ENCODE data around the gene TFAP2A. TPM values are rescaled to one million over a fixed set of nuclear protein-coding genes. Genes with fewer than 3 reads are reported as not detected.

TFAP2A gene
- total and polyA plus RNA-seq, 10 of the 15 experiments (the other 5 are each of a cell fraction or from before 2014, with no cell fraction given) = 0.05 to 0.46 (median 0.17) TPM; not detected in 4

- BruUV-seq (replicated peaks) = no TSS peak
- RAD21 ChIA-PET (ENCODE audit: unreplicated experiment) = no interaction called here
- POLR2A ChIA-PET = interaction anchor here (0.6 kb wide), 1 partner anchor 25 kb away, joined by 3 read pairs; no protein-coding TSS in a partner anchor
- no peak overlapping the region for H3K9ac ChIP-seq (ENCODE audit: control insufficient read depth, insufficient read depth, low read length)
- WGBS (ENCODE audit: insufficient coverage, insufficient replicate concordance, low lambda C conversion rate, missing lambda C conversion rate) = 15% methylated on average over 9 of the region's 9 CpGs
- H3K4me2 ChIP-seq (ENCODE audit: control insufficient read depth, insufficient read depth) = no peak overlapping the region
- DNase-seq (ENCODE audit: low read depth, low spot score) (no peak), FAIRE-seq (no peak), ATAC-seq (no peak)
- peaks cover 0 to 14% of the 10 kb centered on the region in 2 experiments; a peak in 2 of 4 replicates for H3K27me3 ChIP-seq (replicated peaks in 1 of 2; ENCODE audit: control insufficient read depth in 2 of 2, insufficient read depth in 2 of 2, low read length in 1 of 2)
- no peak overlapping the region for H3K27ac ChIP-seq (ENCODE audit: control insufficient read depth, insufficient read depth)
- no peak overlapping the region for H2AFZ ChIP-seq (ENCODE audit: control insufficient read depth, low read depth, low read length)
- SMC1A ChIA-PET (ENCODE audit: uncharacterized antibody, unreplicated experiment) = interaction anchor here (1.4 to 2.7 kb wide), 2 partner anchors 28 to 64 kb away, joined by 3 to 11 read pairs; no protein-coding TSS in a partner anchor
- H3K9me3 ChIP-seq (replicated peaks; ENCODE audit: control insufficient read depth, insufficient read depth, low read length) = peaks cover 6% of the 10 kb centered on the region; the same call in 2 of the 3 replicates
- intact Hi-C loops (cut with micrococcal nuclease; ENCODE audit: unreplicated experiment) = no loop called here
- CTCF ChIA-PET = interaction anchor here (0.9 to 1.7 kb wide), 4 partner anchors 25 to 146 kb away, joined by 3 to 4 read pairs (median 4); no protein-coding TSS in a partner anchor
- TF ChIP-seq ZNF207 (IDR thresholded peaks at IDR 0.05; ENCODE audit: borderline replicate concordance) = no peak
- no peak for TF ChIP-seq MXI1 (IDR thresholded peaks at IDR 0.05; ENCODE audit: low read depth, low read length)
- no peak for TF ChIP-seq ZNF384 (IDR thresholded peaks at IDR 0.05; ENCODE audit: borderline replicate concordance, low read depth, low read length)
- no peak for TF ChIP-seq IRF4 (IDR thresholded peaks at IDR 0.05; ENCODE audit: low read depth, low read length)
- no peak for TF ChIP-seq RBBP5 (conservative IDR thresholded peaks at IDR 0.05)
- no peak for TF ChIP-seq TAF1 (IDR thresholded peaks at IDR 0.05; ENCODE audit: borderline replicate concordance, low read depth, low read length)
- no peak for TF ChIP-seq MTA2 (IDR thresholded peaks at IDR 0.05; ENCODE audit: low read depth)
- TF ChIP-seq SREBF2 (IDR thresholded peaks at IDR 0.05; ENCODE audit: low read length) = no peak
- TF ChIP-seq, protein P1, sequence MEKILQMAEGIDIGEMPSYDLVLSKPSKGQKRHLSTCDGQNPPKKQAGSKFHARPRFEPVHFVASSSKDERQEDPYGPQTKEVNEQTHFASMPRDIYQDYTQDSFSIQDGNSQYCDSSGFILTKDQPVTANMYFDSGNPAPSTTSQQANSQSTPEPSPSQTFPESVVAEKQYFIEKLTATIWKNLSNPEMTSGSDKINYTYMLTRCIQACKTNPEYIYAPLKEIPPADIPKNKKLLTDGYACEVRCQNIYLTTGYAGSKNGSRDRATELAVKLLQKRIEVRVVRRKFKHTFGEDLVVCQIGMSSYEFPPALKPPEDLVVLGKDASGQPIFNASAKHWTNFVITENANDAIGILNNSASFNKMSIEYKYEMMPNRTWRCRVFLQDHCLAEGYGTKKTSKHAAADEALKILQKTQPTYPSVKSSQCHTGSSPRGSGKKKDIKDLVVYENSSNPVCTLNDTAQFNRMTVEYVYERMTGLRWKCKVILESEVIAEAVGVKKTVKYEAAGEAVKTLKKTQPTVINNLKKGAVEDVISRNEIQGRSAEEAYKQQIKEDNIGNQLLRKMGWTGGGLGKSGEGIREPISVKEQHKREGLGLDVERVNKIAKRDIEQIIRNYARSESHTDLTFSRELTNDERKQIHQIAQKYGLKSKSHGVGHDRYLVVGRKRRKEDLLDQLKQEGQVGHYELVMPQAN (conservative IDR thresholded peaks at IDR 0.05) = no peak
- TF ChIP-seq RFX5 (IDR thresholded peaks at IDR 0.05; ENCODE audit: low read depth, low read length) = no peak
- no peak for TF ChIP-seq HDAC6 (IDR thresholded peaks at IDR 0.05; ENCODE audit: unreplicated experiment)
- no peak for TF ChIP-seq IKZF2 (IDR thresholded peaks at IDR 0.05)
- in situ Hi-C loops (cut with MboI) = no loop called here
- H3K36me3 ChIP-seq (ENCODE audit: control insufficient read depth in 2 of 2, insufficient read depth in 2 of 2, low read length in 1 of 2) = no peaks in the 10 kb centered on the region
- H4K20me1 ChIP-seq (ENCODE audit: control insufficient read depth, insufficient read depth) = no peaks in the 10 kb centered on the region
- no peaks in the 10 kb centered on the region for H3K79me2 ChIP-seq (ENCODE audit: control insufficient read depth, insufficient read depth, low read length)
- H3K4me3 ChIP-seq = no peak overlapping the region
- H3K4me1 ChIP-seq (ENCODE audit: control insufficient read depth, insufficient read depth, low read length) = no peaks in the 10 kb centered on the region; the same call in 1 of the 2 replicates
Measured at GRCh38 chr6:10401004-10401536, 13.8 kb downstream of the TFAP2A start.
